MM.1S (cell line): Measurements from ENCODE around the gene SLIT1.

Experiments
- DNase-seq: peaks from one replicate; pipeline ENCODE4 v3.0.0-alpha.2; 2015
- H2AFZ ChIP-seq: fragments of 300-600 bp; sonication (generic); 2 replicates; pipeline ENCODE4 v1.6.0; 2016; ENCODE audit warnings: antibody characterized with exemption, low read length
- H3F3A ChIP-seq: fragments of 300-600 bp; sonication (generic); 2 replicates; pipeline ENCODE4 v1.6.1; 2016; ENCODE audit warnings: mild to moderate bottlenecking, antibody characterized with exemption, low read length, moderate library complexity, mixed read lengths; ENCODE audit not compliant: insufficient read depth
- H3K27ac ChIP-seq: fragments of 300-600 bp; sonication (generic); 2 replicates; pipeline ENCODE4 v1.5.1; 2016; ENCODE audit warnings: mild to moderate bottlenecking, low read length
- H3K27me3 ChIP-seq: fragments of 300-600 bp; sonication (generic); replicated peaks from 2 replicates; pipeline ENCODE4 v1.6.0; 2016; ENCODE audit warnings: low read length; ENCODE audit not compliant: insufficient read depth
- H3K36me3 ChIP-seq: fragments of 300-600 bp; sonication (generic); replicated peaks from 2 replicates; pipeline ENCODE4 v1.6.1; 2016; ENCODE audit warnings: mild to moderate bottlenecking, low read length, mixed read lengths; ENCODE audit not compliant: insufficient read depth
- H3K4me1 ChIP-seq: fragments of 300-600 bp; sonication (generic); 2 replicates; pipeline ENCODE4 v1.6.1; 2016; ENCODE audit warnings: low read length, mixed read lengths
- H3K4me2 ChIP-seq: fragments of 300-600 bp; sonication (generic); 2 replicates; pipeline ENCODE4 v1.6.0; 2016; ENCODE audit warnings: low read depth, low read length
- H3K4me3 ChIP-seq: fragments of 300-600 bp; sonication (generic); 2 replicates; pipeline ENCODE4 v1.5.1; 2016; ENCODE audit warnings: low read length, mixed read lengths
- H3K79me2 ChIP-seq: fragments of 300-600 bp; sonication (generic); 2 replicates; pipeline ENCODE4 v1.6.1; 2016; ENCODE audit warnings: mixed run types, low read length, mixed read lengths
- H3K9ac ChIP-seq: fragments of 300-600 bp; sonication (generic); 2 replicates; pipeline ENCODE4 v1.6.1; 2016; ENCODE audit warnings: low read length, mixed read lengths
- H3K9me2 ChIP-seq: fragments of 300-600 bp; sonication (generic); replicated peaks from 2 replicates; pipeline ENCODE4 v1.6.1; 2016; ENCODE audit warnings: mild to moderate bottlenecking, low read length, mixed read lengths; ENCODE audit not compliant: insufficient read depth
- H3K9me3 ChIP-seq: fragments of 300-600 bp; sonication (generic); replicated peaks from 2 replicates; pipeline ENCODE4 v1.6.1; 2016; ENCODE audit warnings: mild to moderate bottlenecking, low read length, mixed read lengths; ENCODE audit not compliant: insufficient read depth
- H4K20me1 ChIP-seq: fragments of 300-600 bp; sonication (generic); 2 replicates; pipeline ENCODE4 v1.6.1; 2016; ENCODE audit warnings: mild to moderate bottlenecking, low read length, moderate library complexity, mixed read lengths; ENCODE audit not compliant: insufficient read depth
- CTCF ChIP-seq: fragments of 300-600 bp; sonication (generic); IDR thresholded peaks from 2 replicates; pipeline ENCODE4 v1.5.1; 2016; ENCODE audit warnings: antibody characterized with exemption, low read length, mixed read lengths
- EZH2 ChIP-seq: fragments of 300-600 bp; sonication (generic); optimal IDR thresholded peaks from 2 replicates; pipeline ENCODE3; 2017; ENCODE audit warnings: low read depth, mild to moderate bottlenecking, antibody characterized with exemption, low read length, mixed read lengths
- EZH2phosphoT487 ChIP-seq: fragments of 300-600 bp; sonication (generic); IDR thresholded peaks from 2 replicates; pipeline ENCODE4 v1.6.1; 2018; ENCODE audit warnings: antibody characterized with exemption, low read length

SLIT1 gene

GRCh38 chr10:97090035-97090434, 95.7 kb downstream of the SLIT1 start:
- Histone ChIP-seq H3K79me2 (no peaks in the 10 kb centered on the region), H3K27ac (no peak overlapping the region), H3K9me3 (no peaks in the 10 kb centered on the region), H3K27me3 (peaks cover 15% of the 10 kb centered on the region; the same call in 1 of the 2 replicates), H3K4me1 (no peaks in the 10 kb centered on the region), H3F3A (no peaks in the 10 kb centered on the region), H4K20me1 (no peaks in the 10 kb centered on the region), H3K9ac (no peak overlapping the region), H3K4me3 (no peak overlapping the region), H2AFZ (no peak overlapping the region), H3K36me3 (no peaks in the 10 kb centered on the region), H3K4me2 (no peak overlapping the region), H3K9me2 (no peaks in the 10 kb centered on the region)
- no peak for DNase-seq
- TF ChIP-seq EZH2phosphoT487 (no peak), CTCF (no peak), EZH2 (no peak)

GRCh38 chr10:97089209-97089870, 96.4 kb downstream of the SLIT1 start:
- Histone ChIP-seq H3K9me3 (no peaks in the 10 kb centered on the region), H3F3A (no peaks in the 10 kb centered on the region), H3K4me1 (no peaks in the 10 kb centered on the region), H4K20me1 (no peaks in the 10 kb centered on the region), H3K27me3 (peaks cover 15% of the 10 kb centered on the region; the same call in 1 of the 2 replicates), H3K27ac (no peak overlapping the region), H3K4me3 (no peak overlapping the region), H3K36me3 (no peaks in the 10 kb centered on the region), H3K9ac (no peak overlapping the region), H3K9me2 (no peaks in the 10 kb centered on the region), H3K79me2 (no peaks in the 10 kb centered on the region), H2AFZ (no peak overlapping the region), H3K4me2 (no peak overlapping the region)
- TF ChIP-seq CTCF (no peak), EZH2 (no peak), EZH2phosphoT487 (no peak)
- DNase-seq, result no peak

- TF ChIP-seq EZH2, result no peak
- no peak for TF ChIP-seq CTCF
- no peak for TF ChIP-seq EZH2phosphoT487
- H4K20me1 ChIP-seq, result no peaks in the 10 kb centered on the region
- H3K4me3 ChIP-seq, result no peak overlapping the region
- no peak overlapping the region for H3K4me2 ChIP-seq
- no peaks in the 10 kb centered on the region for H3F3A ChIP-seq
- no peaks in the 10 kb centered on the region for H3K9me2 ChIP-seq
- no peaks in the 10 kb centered on the region for H3K36me3 ChIP-seq
- no peaks in the 10 kb centered on the region for H3K4me1 ChIP-seq
- no peaks in the 10 kb centered on the region for H3K79me2 ChIP-seq
- peaks cover 19% of the 10 kb centered on the region; the same call in 1 of the 2 replicates for H3K27me3 ChIP-seq
- no peak overlapping the region for H3K9ac ChIP-seq
- no peak for DNase-seq
- no peak overlapping the region for H3K27ac ChIP-seq
- no peak overlapping the region for H2AFZ ChIP-seq
- H3K9me3 ChIP-seq, result no peaks in the 10 kb centered on the region
Observed at GRCh38 chr10:97087296-97087695, 98.5 kb downstream of the SLIT1 start.
